ENCODE data around the gene PLEKHG3.

Gene PLEKHG3

DNA sequence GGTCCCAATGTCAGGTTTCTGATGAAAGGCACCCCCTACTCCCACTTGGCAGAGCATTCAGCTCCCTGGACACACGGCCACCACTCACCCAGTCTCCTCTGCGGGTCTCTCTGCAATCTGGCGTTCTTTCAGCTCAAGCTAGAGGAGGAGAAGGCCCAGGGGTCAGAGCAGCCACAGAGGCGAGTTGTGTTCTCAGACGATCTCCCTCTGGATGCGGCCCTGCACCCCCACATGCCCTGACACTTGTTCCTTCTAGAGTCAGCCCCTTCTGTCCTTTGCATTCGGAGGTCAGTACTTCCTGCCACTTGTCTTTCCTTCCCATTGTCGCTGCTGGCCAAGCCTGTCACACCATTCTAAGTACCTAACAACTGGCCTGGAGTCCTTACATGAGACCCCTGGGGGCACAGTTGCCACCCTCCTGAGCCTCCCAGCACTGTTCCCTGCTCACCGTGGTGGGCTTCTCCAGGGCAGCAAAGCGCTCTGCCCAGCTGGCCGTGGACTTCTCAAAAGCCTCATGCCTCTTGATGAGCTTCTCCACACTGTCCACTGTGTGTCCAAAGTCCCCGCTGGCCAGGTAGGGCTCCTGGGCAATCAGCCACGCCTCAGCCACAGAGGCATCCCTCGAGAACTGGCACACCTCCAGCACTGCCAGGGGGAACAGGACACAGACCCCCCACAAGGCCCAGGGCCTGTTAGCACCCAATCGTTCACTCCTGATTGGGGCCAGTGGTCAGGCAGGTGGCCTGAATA, 63.2 kb downstream of the PLEKHG3 start:
- DNase-seq, result no peak

DNA sequence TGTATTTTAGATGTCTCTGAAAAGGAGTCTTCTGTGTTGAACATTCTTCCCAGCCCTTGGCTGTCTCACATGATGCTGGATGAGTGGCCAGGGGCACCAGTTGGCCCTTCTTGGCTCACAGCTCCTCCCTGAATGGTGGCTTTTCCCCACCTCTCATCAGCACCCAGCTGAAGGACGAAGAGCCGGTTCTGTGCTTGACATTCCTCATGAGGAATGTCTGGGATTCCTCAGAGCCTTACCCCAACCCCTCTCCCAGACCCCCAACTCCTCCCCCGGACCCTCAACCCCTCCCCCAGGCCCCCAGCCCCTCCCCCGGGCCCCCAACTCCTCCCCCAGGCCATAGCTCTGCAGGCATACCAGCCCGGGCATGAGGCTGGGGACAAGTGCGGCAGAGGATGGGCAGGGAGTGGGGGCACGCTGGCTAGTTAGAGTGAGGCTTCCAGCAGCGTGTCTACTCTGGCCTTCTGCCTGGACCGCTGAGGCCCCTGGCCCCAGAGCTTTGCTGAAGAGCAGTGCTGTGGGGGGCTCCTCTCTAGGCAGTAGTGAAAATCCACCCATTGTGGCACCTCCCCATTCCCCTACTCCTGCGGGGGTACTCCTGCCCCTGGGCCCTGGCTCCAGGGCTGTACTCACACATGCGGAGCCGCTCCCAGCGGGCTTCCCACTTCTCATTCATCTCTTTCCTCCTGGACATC, 64.3 kb downstream of the PLEKHG3 start:
- DNase-seq, result no peak

DNA sequence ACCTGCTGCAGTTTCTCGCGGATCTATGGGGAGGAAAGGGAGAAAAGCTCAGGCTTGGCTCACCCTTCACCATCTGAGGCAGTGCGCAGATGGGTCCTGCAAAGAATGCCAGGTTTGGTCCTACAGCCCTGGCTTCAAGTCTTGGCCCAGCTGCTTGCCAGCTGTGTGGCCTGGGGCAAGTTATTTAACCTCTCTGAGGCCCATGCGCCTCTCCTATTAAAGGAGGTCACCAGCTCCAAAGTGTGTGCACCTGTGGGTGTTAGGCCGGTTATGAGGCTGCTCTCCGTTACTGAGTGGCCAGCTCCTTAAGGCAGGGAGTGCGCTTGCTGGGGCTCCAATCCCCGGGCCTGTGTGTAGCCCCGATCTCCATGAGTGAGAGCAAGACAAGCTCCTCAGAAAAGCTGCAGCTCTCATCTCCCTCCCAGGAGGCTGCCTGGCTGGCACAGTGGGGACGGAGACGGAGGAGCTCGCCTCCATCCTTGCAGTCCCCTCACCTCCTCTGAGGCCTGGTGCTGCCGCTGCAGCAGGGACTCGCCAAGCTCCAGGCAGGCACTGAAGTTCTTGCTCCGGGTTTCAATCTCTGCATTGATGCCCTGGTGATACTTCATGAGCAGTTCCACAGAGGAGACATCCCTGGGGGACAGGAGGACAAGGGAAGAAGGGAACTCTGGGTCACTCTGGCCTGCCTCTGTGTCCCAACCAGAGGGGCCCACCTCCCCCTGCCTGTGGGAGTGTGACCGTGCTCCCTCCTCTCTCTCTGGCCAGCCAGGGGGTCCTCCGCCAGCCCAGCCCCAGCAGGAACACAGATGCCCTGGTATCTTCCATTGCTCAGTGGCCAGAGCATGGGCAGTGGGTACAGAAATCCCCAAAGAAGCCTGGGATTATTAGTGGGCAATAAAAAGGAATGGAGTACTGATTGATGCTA, 65.1 kb downstream of the PLEKHG3 start:
- no peak for DNase-seq

DNA sequence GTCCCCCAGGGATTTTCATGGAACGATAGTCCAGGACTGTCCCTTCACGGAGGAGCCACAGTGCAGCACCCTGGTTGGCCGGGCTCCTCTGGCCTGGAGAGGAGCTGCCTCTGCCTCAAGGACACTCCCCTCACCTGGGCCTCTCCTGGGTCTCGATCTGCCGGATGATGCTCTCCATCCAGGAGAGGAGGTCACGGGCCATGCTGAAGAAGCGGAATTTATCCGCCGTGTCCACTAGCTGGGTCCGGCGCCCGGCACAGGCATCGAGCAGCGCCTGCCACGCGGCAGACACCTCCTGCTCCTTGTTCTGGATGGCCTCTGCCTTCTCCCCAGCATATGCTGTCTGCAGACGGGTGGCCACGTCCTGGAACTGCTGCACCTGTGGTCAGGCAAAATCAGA, 66.5 kb downstream of the PLEKHG3 start:
- DNase-seq, result no peak

DNA sequence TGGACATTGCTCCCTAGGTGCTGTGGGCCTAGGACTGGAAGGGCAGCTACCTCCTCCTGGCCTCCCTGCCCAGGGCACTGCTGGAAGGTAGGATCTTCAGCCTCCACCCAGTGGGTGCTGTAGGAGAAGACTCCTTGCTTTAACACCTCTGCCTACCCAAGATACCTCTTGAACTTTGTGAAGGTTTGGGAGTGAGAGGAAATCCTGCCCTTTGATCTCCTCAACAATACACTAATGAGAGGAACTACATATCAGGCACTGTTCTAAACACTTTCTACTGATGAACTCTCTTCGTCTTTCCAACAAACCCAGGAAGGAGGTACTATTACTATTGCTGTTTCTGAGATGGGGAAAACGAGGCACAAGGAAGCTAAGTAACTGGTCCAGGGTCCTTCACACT, 66.9 kb downstream of the PLEKHG3 start:
- DNase-seq, result no peak

DNA sequence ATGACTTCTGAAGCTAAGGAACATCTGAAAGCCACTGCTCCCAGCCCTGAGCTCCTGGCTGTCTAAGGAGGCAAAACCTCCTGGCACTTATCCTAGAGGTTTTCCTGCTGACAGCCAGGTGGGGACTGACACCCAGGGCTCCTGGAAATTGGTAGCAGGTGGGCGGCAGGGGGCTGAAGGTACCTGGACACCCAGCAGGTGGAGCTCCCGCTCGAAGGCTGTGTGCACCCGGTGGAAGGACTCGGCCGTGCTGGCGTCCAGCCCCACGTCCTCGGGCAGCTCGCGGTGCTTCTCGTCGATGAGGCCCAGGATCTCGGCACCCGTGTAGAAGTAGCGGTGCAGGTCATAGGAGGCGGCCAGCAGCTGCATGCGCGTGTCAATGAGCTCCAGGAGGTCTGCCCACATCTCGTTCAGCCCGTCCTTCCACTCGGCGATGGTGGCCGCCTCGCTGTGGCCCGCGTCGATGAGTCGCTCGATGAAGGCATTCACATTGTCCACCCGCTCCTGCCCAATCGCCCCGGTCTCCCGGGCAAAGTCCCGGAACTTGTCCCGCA, 68.2 kb downstream of the PLEKHG3 start:
- DNase-seq, result no peak

DNA sequence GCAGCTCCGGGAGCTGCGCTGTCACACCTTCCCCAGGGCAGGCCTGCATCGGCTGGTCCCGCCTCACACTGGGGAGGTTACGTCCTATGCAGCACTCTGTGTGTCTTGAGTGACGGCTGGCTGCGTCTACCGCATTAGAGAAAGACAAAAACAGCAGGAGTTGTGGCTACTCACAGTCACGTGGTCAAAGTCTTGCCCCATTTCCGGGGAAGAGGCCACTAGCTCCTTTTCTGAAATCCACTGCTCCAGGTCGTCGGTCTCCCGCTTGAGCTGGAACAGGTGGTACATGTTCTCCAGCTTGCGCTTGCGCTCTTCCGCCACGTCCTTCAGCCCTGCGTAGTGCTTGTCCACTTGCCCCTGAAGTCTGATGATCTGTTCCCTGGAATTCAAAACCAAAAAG, 68.8 kb downstream of the PLEKHG3 start:
- no peak for DNase-seq

DNA sequence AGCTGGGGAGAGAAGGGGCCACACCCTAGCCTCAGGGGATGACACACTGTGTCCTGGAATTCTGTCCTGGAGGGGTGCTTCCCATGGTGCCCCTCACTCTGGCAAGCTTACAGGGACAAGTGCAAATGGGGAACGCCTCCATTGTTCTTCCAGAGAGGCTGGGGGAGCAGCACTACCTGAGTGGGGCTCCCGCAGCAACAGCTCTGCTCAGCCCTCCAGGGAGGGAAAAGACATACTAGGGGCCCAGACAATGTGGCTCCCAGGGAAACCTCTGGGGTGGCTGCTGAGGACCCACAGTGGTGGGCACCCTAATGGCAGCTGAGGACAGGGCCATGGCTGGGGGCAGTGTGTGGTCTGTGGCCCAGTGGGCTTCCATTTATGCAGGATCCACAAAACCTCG, 69.4 kb downstream of the PLEKHG3 start:
- no peak for DNase-seq

DNA sequence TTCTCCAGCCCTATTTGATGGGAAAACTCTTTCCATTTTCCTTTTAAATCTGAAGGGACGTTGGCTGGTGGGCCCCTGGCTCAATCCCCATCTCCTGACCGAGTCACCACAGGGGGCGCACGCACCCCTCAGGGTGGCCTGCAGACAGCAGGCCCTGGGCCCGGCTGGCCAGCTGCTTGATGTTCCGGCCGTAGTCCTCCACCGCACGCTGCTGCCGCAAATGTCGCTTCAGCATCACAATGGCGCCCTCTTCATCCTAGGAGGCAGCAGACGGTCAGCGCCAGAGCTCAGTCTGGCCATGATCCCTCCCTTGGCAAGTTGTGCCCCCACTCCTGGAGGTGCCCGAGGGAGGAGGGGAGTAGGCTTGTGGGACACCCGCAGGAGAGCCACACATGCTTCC, 70.0 kb downstream of the PLEKHG3 start:
- DNase-seq, result no peak

DNA sequence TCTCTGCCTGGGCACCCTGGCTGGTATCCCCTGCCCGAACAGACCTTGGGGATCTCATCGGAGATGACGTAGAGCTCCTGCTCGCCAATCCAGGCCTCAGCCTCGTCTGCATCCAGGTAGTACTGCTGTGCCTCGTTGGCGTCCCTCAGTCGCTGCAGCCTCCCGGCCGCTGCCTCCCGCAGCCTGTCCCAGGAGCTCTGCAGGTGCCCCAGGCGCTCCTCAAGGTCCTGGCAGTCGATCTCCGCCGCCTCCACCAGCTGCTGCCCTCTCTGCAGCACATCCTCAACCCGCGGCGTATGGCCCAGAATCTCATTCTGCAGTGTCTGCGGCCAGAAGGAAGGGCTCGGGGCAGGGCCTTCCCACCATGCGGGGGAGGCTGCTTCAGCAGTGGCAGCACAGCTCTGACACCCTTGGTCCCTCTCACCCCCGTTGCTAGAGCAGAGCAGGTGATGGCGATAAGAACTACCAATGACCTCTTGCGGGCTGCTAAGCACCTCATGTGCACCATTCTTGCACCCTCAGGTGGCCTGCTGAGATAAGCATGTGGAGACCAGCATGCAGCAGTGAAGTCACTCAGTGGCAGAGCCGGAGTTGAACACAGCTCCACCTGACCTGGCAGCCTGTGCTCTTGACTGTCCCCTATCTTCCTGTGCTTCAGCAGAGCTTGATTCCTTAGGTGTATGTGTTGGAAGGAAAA, 71.0 kb downstream of the PLEKHG3 start:
- DNase-seq, result no peak

DNA sequence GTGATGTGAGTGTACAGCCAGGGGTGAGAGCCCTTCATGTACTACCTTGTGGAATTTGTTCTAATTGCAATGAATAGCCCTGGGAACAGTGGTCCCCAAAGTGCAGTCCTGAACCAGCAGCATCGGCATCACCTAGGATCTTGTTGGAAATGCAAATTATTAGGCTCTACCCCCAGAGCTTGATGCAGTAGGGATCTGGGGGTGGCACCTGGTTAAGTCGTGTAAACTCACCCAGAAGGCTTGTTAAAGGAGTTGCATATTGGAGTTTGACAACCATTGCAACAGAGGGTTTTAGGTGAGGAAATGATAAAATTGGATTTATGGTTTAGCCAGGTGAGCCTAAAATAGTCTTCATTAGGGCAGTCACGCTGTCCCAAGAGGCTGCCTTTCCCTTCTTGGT, 73.2 kb downstream of the PLEKHG3 start:
- DNase-seq, result no peak

DNA sequence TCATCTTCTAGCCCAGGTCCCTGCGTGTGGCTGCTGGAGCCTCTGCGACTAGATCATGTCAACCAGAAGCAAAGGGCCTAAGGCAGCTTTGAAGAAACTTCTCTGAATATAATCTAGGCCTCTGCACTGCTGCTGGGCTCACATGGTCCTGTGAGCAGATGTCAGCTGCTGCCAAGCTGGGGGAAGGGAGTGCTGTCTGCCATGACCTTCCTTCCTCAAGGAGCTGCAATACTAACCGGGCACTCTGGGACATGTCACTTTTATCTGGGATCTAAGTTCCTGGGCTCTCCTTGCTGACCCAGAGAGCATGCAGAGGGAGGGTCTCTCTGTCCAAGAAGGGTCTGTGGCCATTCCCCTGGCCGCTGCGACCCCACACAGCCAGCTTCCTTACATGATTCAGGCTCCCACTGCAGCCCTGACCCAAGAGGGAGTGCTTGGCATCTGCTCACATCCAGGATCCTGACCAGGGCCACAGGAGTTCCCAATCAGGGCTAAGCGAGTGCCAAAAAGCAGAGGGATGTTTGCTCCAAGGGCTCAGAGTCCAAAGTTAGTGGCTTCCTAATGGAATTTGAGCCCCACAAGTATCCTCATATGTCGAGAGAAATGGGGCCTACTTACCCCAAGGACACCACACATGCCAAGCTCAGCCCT, 74.0 kb downstream of the PLEKHG3 start:
- DNase-seq, result no peak

DNA sequence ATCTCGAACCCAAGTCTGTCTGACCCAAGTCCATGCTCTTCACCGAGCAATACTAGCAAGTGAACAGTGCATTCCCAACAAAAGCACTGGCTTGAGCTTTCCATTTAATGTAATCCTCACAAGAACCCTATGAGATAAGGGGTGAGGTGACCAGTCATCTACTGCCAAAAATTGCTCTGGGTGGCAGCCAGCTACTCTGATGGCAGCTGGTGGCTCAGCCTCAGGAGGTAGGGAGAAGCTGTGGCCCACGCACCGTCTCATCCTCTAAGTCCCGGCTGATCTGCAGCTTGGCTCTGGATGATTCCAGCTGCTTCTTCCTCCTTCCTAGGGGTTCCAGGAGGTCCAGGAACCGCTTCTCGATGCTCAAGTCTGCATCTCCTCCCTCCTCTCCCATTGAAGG, 75.2 kb downstream of the PLEKHG3 start:
- no peak for DNase-seq

DNA sequence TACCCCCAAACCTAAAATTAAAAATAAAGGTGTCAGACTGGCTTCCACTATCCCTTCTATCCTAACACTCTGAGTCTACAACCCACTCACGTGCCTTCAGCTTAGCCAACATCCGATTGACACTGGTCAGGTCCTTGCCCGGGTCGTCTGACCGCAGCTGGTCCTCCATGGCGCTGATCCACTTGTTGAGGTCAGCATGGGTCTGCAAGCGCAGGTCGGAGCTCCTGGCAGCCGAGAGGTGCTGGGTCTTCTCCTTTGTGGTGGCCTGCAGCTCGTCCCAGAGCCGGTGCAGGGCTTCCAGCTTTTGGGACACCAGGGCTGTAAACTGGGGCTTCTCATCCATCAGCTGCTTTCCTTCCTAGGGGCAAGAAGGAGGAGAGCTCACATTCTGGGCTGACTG, 78.0 kb downstream of the PLEKHG3 start:
- DNase-seq, result no peak

DNA sequence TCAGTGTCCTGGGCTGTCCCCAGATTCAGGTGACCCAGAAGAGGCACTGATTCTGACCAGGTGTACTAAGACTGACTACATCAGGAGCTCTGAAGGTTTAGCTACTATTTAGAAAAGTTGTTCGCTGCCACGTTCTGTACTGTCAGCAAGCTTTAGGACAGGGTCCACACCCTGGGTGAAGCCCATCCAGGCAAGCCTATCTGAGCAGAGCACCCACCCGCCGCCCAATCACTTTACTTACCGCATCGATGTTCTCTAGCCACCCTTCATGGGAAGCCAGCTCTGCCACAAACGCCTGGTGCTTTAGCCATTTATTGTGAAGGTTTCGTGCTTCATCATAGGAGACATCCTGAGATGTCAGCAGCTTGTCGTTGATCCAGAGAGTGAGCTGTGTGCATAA, 79.8 kb downstream of the PLEKHG3 start:
- no peak for DNase-seq

DNA sequence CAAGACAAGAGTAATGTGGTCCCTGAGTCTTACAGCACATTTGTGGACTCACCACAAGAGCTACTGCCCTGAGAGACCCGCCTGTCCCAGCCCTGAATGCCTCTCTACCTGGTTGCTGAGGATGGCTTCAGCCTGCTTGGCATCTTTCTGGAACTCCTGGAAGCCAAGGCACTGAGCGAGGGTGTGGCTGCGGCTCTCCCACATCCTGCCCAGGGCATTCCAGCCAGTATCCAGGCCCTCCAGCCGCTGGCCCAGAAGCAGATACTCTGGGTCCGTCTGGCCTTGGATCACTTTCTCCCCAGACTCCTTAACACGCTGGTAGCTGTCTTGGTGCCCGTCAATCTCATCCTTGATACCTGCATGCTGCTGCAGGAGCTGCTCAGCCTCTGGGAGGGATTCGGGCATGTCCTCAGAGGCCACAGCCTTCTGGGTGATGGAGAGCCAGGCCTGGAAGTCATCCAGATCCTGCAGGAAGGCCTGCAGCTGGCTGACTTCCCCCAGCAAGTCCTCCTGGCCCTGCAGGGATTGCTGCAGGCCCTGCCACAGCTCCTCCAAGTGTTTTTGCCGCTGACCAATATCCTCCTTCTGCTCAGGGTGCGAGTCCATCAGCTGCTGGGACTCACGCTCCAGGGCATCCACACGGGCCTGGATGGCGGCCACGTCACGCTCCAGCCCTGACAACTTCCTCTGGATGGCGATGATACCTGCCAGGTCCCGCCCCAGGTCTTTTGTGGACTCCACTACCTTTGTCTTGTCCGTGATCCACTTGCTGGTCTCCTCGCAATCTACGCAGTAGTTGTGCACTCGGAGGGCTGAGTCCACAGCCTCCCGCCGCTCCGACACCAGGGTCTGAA, 82.3 kb downstream of the PLEKHG3 start:
- DNase-seq, result no peak

DNA sequence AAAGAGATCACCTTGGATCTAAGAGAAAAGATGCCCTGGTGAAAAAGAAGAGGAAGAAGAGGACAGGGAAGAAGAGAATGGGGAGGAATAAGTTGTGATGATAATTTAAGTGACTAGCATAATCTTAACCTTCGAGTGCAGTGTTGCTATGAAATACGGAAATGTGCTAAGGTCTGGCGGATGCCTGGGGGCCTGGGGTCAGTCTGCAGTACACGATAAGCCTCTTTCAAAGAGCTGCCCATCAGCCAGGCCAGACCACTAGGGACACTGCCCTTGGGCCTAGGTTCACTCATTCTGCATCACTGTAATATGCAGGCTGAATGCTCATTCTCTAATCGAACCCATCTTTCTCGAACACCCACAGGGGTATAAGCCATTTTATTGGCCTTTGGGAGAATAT, 83.4 kb downstream of the PLEKHG3 start:
- DNase-seq, result no peak

DNA sequence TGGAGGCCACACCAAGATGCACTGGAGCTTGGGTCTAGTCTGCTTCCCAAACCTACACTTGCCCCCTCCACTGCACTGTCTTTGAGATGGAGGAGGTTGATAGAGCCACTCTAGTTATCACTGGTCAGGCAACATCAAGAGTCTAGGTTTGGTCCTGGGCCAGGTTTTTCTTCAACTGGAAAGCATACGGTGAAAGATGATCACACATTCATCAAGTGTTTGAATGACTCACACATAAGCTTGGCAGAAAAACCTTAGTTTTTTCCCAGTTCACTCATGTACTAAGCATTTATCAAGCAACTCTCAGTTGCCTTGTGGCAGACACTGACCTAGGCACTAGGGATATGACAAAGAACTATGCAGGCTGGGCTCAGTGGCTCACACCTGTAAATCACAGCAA, 84.5 kb downstream of the PLEKHG3 start:
- DNase-seq, result no peak

DNA sequence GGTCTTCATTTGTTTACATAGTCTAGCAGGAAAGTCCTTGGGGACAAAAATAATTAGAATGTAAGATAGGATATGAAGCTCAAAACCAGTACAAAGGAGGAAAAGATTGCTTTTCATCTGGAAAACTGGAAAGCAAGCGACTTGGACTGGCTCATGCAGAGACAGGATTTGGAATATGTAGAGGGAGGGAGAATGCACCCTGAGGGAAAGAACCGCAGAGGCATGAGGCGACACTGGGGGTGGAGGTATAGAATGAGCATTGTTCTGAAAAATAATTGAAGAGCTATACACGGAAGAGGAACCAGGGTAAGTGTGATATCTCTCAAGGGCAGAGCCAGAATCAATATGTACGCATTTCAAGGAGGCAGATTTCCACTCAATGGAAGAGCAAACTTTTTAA, 85.5 kb downstream of the PLEKHG3 start:
- no peak for DNase-seq

DNA sequence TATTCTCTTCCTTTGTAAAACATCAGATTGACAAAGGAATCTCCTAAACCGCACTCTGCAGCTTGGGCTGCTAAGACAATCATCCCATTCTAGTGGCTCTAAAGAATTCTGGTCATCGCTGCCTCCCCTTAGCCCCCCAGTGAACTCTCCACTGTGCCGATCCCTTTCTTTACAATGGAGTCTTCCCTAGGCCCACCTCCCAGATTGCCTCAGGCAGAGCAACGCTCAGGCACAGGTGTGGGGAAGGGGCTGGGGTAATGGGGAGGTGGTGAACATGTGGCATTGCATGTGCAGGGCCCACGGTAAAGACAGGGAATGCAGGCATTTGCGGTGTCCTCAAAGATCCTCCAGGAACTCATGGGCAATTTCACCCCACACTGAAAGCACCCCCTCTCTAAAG, 86.3 kb downstream of the PLEKHG3 start:
- DNase-seq, result no peak

DNA sequence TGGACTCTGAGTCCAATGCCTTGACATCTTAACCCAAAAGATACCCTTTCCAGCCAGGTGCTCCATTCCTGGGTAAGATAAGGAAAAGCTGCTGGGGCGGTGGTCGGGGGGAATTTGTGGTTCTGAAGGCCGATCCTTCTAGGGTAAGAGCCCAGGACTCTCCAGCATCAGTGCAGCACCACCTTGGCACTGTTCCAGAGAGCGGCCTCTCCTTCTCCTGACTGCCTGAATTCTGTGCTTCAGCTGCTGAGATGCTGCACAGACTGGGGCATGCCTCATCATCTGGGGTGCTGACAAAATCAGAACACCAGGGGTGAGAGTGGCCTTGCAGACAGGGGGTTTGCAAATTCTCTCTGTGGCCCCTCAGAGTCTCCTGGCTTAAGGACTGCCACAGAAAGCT, 88.0 kb downstream of the PLEKHG3 start:
- no peak for DNase-seq

Measured in NCI-H1436 treated with DMSO at 0.1 percent for 48 hours (cell line).